Mesothelial cell of epicardium (in vitro differentiated cells): ENCODE results near the gene AFAP1L1. TPM values are rescaled to one million over a fixed set of nuclear protein-coding genes. Genes with fewer than 3 reads are reported as not detected.
"Not testable (repeated sequence)": the region's sequence is repeated elsewhere in the genome, so short reads cannot be mapped to it uniquely, and the experiment has no call there.

Source experiments
- DNase-seq, 2 experiments: peaks; one replicate each; pipeline ENCODE4 v3.0.0; 2021; ENCODE audit warnings: low spot score in 2 of 2; ENCODE audit not compliant: unreplicated experiment in 2 of 2
- H3K27ac Mint-ChIP-seq: 2 replicates; pipeline ENCODE4 v1.8.0; 2021; ENCODE audit warnings: mixed read lengths
- H3K27me3 Mint-ChIP-seq: 2 replicates; pipeline ENCODE4 v1.8.0; 2021; ENCODE audit warnings: low read depth, mixed read lengths
- H3K36me3 Mint-ChIP-seq: 2 replicates; pipeline ENCODE4 v1.8.0; 2021; ENCODE audit warnings: mixed read lengths
- H3K4me1 Mint-ChIP-seq: 2 replicates; pipeline ENCODE4 v1.8.0; 2021; ENCODE audit warnings: mixed read lengths
- H3K4me3 Mint-ChIP-seq: 2 replicates; pipeline ENCODE4 v1.8.0; 2021; ENCODE audit warnings: mild to moderate bottlenecking, moderate library complexity, mixed read lengths
- H3K9me3 Mint-ChIP-seq: 2 replicates; pipeline ENCODE4 v1.8.0; 2021; ENCODE audit warnings: mixed read lengths
- total RNA-seq: library from RNA; stranded (reverse); gene quantifications from 3 replicates; pipeline ENCODE4 v1.2.1, GENCODE V29; 2021
- TF ChIP-seq, protein P1 (sequence below): fragments of 200-600 bp; sonication (generic); IDR thresholded peaks from one replicate; pipeline ENCODE4 v1.5.0; 2021; ENCODE audit warnings: antibody characterized with exemption; ENCODE audit not compliant: unreplicated experiment

The AFAP1L1 gene
- total RNA-seq, 1 donor from 2014 or later, result 0.63 TPM

DNA sequence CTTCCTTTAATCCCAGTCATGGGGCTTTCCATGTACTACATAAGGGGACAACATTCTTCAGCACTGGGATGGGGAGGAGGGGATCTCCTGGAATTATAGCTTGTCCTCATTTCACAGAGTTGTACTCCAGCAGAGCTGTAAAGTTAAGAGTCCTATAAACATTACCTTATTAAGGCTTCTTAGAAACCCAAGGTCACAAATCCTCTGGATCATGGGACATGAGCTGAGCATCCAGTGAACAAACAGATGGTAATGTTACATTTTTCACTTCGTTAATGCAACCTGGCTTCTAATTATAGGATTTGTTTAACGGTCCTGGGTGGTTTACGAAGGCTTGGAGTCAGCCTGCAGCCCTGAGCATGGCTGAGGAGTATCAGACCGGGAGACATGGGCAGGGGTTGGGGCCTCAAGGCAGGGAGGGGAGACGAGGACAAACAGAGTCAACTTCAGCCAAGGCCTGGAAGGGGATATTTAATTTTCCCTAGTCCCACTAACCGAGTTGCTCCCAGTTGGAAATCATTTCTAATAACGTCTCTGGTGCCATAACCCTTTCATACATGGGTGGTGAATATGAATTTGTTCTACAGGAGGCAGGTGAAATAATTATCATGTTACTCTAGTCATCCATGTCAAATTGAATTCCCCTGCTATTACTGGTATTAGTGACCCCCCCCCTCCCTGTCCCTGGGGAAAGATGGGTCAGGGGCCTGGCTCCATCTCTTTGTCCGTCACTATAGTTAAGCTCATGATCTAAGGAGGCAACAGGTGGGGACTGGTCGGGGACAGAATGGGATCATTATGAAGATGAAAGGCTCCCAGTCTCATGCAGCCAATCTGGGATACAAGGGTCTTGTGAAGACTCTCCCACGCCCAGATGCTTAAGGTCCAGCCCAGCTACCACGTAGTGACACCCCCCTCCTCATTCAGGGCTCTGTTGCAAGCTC lies 118.2 kb downstream of the AFAP1L1 start:
- no peak overlapping the region for H3K4me3 Mint-ChIP-seq
- peaks cover 22% of the 10 kb centered on the region for H3K4me1 Mint-ChIP-seq
- no peak for DNase-seq
- H3K9me3 Mint-ChIP-seq, result no peaks in the 10 kb centered on the region
- TF ChIP-seq, protein P1, sequence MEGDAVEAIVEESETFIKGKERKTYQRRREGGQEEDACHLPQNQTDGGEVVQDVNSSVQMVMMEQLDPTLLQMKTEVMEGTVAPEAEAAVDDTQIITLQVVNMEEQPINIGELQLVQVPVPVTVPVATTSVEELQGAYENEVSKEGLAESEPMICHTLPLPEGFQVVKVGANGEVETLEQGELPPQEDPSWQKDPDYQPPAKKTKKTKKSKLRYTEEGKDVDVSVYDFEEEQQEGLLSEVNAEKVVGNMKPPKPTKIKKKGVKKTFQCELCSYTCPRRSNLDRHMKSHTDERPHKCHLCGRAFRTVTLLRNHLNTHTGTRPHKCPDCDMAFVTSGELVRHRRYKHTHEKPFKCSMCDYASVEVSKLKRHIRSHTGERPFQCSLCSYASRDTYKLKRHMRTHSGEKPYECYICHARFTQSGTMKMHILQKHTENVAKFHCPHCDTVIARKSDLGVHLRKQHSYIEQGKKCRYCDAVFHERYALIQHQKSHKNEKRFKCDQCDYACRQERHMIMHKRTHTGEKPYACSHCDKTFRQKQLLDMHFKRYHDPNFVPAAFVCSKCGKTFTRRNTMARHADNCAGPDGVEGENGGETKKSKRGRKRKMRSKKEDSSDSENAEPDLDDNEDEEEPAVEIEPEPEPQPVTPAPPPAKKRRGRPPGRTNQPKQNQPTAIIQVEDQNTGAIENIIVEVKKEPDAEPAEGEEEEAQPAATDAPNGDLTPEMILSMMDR, result no peak
- no peaks in the 10 kb centered on the region for H3K27me3 Mint-ChIP-seq
- no peaks in the 10 kb centered on the region for H3K36me3 Mint-ChIP-seq
- H3K27ac Mint-ChIP-seq, result no peak overlapping the region

DNA sequence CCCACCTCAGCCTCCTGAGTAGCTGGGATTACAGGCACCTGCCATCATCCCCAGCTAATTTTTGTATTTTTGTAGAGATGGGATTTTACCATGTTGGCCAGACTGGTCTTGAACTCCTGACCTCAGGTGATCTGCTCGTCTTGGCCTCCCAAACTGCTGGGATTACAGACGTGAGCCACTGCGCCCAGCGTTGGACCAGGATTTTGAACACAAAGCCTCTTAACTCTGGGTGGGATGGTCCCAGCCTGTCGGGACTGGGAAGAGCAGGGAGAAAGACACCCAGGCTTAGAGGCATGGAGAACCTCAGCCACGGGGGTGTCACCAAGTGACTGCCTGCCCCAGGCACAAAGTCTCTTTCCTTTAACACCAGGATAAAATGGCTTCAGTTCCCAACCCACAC lies 119.4 kb downstream of the AFAP1L1 start:
- DNase-seq, H3K4me3 Mint-ChIP-seq, H3K9me3 Mint-ChIP-seq, H3K27ac Mint-ChIP-seq, H3K27me3 Mint-ChIP-seq, H3K36me3 Mint-ChIP-seq: not testable (repeated sequence)
- peaks cover 13% of the 10 kb centered on the region for H3K4me1 Mint-ChIP-seq

Other genes starting within 250 kb of the AFAP1L1 start
- 5.2 to 6.8 TPM (median 5.6 TPM) in 3 replicates for gene SH3TC2, start 208.8 kb upstream of the AFAP1L1 start, total RNA-seq
- gene ABLIM3, start 130.4 kb upstream of the AFAP1L1 start, total RNA-seq, result 0.24 to 0.27 TPM (median 0.25 TPM) in 3 replicates
- 13.9 to 15.4 TPM (median 14.9 TPM) in 3 replicates for gene GRPEL2, start 73.6 kb downstream of the AFAP1L1 start, total RNA-seq
- gene PCYOX1L, start 86.2 kb downstream of the AFAP1L1 start, total RNA-seq, result 23.2 to 23.6 TPM (median 23.5 TPM) in 3 replicates
- gene IL17B, start 107.4 kb downstream of the AFAP1L1 start, total RNA-seq, result 0.34 TPM in 1 of 3 replicates, not detected in the others